Right lobe of liver (tissue), 4 donors: ENCODE data around the gene SCUBE3.

Experiments
- CTCF ChIP-seq, 4 donors: fragments of 200-600 bp in 3 of 4; fragments of 450-650 bp in 1 of 4; IDR thresholded peaks; one replicate each; pipeline versions ENCODE4 v1.5.1 to v1.8.0; 2016 to 2022; ENCODE audit warnings: antibody characterized with exemption in 4 of 4, mild to moderate bottlenecking in 2 of 4
- POLR2A ChIP-seq: fragments of 450-650 bp; IDR thresholded peaks from one replicate; pipeline ENCODE4 v1.6.1; 2017; ENCODE audit warnings: antibody characterized with exemption, mild to moderate bottlenecking
- donor health status: DM: no; HTN: no; CAD: no.
- donor health status: DM: no; HTN: no; CAD: no.
- donor health status: DM: no; HTN: yes; CAD: no.

GRCh38 chr6:35213824-35214756, at the start of gene SCUBE3:
- TF ChIP-seq CTCF (IDR thresholded peaks at IDR 0.05) (no peak), POLR2A (no peak)
